SH-SY5Y (cell line): ENCODE measurements around the gene SLC35F2.

Source experiments
- GATA2 ChIP-seq: IDR thresholded peaks from 2 replicates; pipeline ENCODE4 v1.6.1; 2011; ENCODE audit warnings: mild to moderate bottlenecking, low read depth, low read length
- GATA3 ChIP-seq: IDR thresholded peaks from 2 replicates; pipeline ENCODE4 v1.6.1; 2011; ENCODE audit warnings: low read depth, mild to moderate bottlenecking, low read length, moderate library complexity

GRCh38 chr11:107836851-107837250 lies 21.7 kb downstream of the SLC35F2 start:
- no peak for TF ChIP-seq GATA2
- TF ChIP-seq GATA3, result no peak
